Nephron progenitor cell (in vitro differentiated cells): ENCODE results near the gene KLHL29.
A peak's percentile ranks its signal among the peaks of the same experiment; 100 is the strongest.

Source experiments
- DNase-seq: peaks from one replicate; pipeline ENCODE4 v3.0.0; 2021
- H3K27ac Mint-ChIP-seq: 2 replicates; pipeline ENCODE4 v1.8.0; 2021; ENCODE audit warnings: mild to moderate bottlenecking, moderate library complexity, mixed read lengths
- H3K27me3 Mint-ChIP-seq: 2 replicates; pipeline ENCODE4 v1.8.0; 2021; ENCODE audit warnings: mild to moderate bottlenecking, low read depth, mixed read lengths; ENCODE audit not compliant: poor library complexity
- H3K36me3 Mint-ChIP-seq: 2 replicates; pipeline ENCODE4 v1.8.0; 2021; ENCODE audit warnings: low read depth, mixed read lengths
- H3K4me1 Mint-ChIP-seq: 2 replicates; pipeline ENCODE4 v1.8.0; 2021; ENCODE audit warnings: mixed read lengths
- H3K4me3 Mint-ChIP-seq: 2 replicates; pipeline ENCODE4 v1.8.0; 2021; ENCODE audit warnings: mild to moderate bottlenecking, moderate library complexity, mixed read lengths
- H3K9me3 Mint-ChIP-seq: 2 replicates; pipeline ENCODE4 v1.8.0; 2021; ENCODE audit warnings: mild to moderate bottlenecking, moderate library complexity, mixed read lengths
- TF ChIP-seq, protein P1 (sequence below): fragments of 200-600 bp; sonication (generic); IDR thresholded peaks from 2 replicates; pipeline ENCODE4 v1.5.0; 2021; ENCODE audit warnings: antibody characterized with exemption

KLHL29 gene

DNA sequence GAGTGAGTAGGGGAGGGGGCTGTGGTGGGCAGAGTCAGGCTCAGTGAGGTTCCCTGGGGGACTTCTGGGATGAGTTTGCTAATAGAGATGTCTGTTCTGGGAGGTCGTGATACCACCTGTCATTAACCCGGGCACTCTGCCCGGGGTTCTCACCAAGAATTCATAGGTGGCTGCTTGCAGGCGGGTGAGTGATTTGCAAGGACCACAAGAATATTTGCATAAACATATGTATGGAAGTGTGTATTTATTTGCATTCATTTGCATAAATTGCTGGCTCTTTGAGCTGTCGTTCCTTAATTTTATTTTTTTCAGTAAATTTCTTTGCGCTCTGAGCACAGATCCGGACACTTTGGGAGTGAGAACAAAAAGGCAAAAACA lies 282.0 kb downstream of the KLHL29 start:
- no peak overlapping the region for H3K4me3 Mint-ChIP-seq

DNA sequence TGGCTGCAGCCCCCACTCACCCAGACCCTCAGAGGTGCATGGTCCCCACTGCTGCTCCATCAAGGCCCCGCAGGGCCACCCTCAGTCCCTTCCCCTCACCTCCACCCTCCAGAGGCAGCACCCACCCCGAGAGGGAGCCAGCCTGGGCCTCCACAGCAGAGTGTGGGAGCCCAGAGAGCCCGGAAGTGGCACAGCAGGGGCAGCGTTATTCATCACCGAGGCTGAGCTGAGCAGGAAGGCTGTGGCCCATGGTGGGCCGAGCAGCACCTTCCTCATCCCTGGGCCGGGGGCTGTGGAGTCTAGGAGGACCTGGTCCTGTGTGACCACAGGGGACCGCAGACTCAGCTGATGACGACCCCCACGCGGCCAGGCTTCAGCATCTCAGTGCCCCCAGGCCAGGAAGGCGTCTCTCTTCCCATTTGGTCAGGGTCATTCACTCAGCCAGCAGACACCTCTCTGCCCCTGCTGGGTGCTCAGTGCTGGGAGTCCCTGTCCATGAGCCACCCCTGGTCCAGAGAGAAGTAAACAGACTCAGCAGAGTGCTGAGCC lies 283.9 kb downstream of the KLHL29 start:
- peaks cover 10% of the 10 kb centered on the region for H3K27me3 Mint-ChIP-seq
- no peaks in the 10 kb centered on the region for H3K9me3 Mint-ChIP-seq
- H3K4me1 Mint-ChIP-seq, result peaks cover 19% of the 10 kb centered on the region
- no peaks in the 10 kb centered on the region for H3K36me3 Mint-ChIP-seq
- H3K4me3 Mint-ChIP-seq, result no peak overlapping the region
- no peak for DNase-seq
- TF ChIP-seq, protein P1, sequence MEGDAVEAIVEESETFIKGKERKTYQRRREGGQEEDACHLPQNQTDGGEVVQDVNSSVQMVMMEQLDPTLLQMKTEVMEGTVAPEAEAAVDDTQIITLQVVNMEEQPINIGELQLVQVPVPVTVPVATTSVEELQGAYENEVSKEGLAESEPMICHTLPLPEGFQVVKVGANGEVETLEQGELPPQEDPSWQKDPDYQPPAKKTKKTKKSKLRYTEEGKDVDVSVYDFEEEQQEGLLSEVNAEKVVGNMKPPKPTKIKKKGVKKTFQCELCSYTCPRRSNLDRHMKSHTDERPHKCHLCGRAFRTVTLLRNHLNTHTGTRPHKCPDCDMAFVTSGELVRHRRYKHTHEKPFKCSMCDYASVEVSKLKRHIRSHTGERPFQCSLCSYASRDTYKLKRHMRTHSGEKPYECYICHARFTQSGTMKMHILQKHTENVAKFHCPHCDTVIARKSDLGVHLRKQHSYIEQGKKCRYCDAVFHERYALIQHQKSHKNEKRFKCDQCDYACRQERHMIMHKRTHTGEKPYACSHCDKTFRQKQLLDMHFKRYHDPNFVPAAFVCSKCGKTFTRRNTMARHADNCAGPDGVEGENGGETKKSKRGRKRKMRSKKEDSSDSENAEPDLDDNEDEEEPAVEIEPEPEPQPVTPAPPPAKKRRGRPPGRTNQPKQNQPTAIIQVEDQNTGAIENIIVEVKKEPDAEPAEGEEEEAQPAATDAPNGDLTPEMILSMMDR, result no peak
- peak overlapping the region; percentile 51 for H3K27ac Mint-ChIP-seq

More for the DNA sequence above, 282.0 kb downstream of the KLHL29 start:
- DNase-seq, result no peak
- H3K4me1 Mint-ChIP-seq, result peaks cover 19% of the 10 kb centered on the region
- TF ChIP-seq, protein P1, result no peak
- H3K27me3 Mint-ChIP-seq, result peaks cover 20% of the 10 kb centered on the region
- no peaks in the 10 kb centered on the region for H3K9me3 Mint-ChIP-seq
- no peak overlapping the region for H3K27ac Mint-ChIP-seq
- no peaks in the 10 kb centered on the region for H3K36me3 Mint-ChIP-seq

DNA sequence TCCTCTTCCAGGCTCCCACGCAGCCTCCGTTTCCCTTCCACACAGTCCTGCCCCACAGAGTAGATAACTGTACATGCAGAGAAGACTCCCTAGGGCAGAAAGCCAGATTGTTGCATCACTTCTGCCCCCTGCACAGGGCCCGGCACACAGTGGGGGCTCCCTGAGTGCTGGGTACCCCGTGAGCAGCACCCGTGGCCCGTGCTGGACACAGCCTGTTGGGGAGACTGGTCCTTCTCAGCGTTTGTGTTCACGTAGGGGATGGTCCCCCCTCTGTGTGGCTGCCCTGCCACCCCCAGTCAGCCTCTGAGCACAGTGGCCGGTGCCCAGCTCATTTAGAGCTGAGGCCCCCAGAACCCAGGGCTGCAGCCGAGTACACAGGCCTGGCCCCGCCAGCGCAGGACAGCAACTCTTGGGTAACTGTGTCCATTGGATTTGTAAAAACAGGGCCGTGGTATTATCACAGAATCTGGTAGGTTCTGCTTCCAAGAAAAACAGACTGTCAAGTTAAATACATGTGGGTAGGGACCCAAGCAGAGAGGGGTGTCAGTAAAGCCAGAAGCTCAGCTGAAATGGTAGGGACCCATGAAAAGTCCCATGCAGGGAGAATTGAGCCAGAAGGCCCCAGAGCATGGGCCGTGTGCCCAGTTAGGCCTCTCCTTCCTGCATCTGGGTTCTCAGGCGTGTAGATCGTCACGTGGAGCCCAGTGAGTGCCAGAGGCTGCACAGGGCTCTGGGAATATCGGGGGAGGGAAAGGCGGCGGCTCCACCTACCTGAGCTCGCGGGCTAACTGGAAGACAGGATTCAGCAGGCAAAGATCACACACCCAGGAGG lies 284.6 kb downstream of the KLHL29 start:
- peak overlapping the region; percentile 51 for H3K27ac Mint-ChIP-seq
- H3K36me3 Mint-ChIP-seq, result no peaks in the 10 kb centered on the region
- no peak for DNase-seq
- H3K4me1 Mint-ChIP-seq, result peaks cover 23% of the 10 kb centered on the region
- peaks cover 6% of the 10 kb centered on the region for H3K27me3 Mint-ChIP-seq
- TF ChIP-seq, protein P1, result no peak
- H3K4me3 Mint-ChIP-seq, result no peak overlapping the region
- no peaks in the 10 kb centered on the region for H3K9me3 Mint-ChIP-seq

DNA sequence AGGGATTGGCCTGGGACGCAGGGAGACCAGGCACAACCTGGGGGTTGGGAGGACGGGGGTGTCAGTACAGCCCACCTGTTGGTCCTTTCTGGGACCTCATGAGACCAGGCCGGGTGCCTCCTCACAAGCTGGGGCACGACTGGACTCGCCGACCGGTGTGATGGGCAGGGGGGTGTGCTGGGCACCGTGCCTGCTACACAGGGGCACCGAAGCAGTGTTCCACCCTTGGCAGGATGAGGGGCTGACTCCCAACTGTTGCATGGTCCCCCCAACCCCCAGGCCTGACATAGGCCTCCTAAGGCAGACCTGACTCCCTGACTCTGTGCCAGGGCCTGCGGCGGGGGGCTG lies 285.2 kb downstream of the KLHL29 start:
- Mint-ChIP-seq H3K4me1 (peaks cover 23% of the 10 kb centered on the region), H3K4me3 (no peak overlapping the region), H3K36me3 (no peaks in the 10 kb centered on the region), H3K27me3 (peaks cover 6% of the 10 kb centered on the region), H3K9me3 (no peaks in the 10 kb centered on the region), H3K27ac (no peak overlapping the region)
- no peak for DNase-seq
- TF ChIP-seq, protein P1, result no peak

DNA sequence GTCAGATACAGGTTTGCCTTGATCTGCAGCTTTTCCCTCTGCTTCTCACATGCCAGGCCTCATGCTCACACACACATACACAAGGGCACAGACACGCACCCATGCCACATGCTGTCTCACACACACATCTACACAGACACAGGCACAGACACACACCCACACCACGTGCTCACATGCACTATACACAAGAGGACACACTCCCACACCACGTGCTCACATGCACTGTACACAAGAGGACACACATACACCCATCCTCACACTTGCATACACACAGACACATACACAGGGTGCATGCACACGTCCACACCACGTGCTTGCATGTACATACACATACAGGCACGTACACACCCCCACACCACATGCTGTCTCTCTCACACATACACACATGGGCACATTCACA lies 288.1 kb downstream of the KLHL29 start:
- H3K4me1 Mint-ChIP-seq, result peaks cover 23% of the 10 kb centered on the region
- no peaks in the 10 kb centered on the region for H3K9me3 Mint-ChIP-seq
- peak overlapping the region; percentile 46 for H3K27ac Mint-ChIP-seq
- peaks cover 2% of the 10 kb centered on the region for H3K27me3 Mint-ChIP-seq
- TF ChIP-seq, protein P1, result no peak
- H3K4me3 Mint-ChIP-seq, result no peak overlapping the region
- no peaks in the 10 kb centered on the region for H3K36me3 Mint-ChIP-seq
- DNase-seq, result no peak
